Adipocyte (in vitro differentiated cells): ENCODE data around the gene SPAG6.

ENCODE experiments used
- DNase-seq: peaks from one replicate; pipeline ENCODE4 v3.0.0-alpha.2; 2015; ENCODE audit warnings: low read depth
- H3K27me3 ChIP-seq: replicated peaks from 2 replicates; pipeline ENCODE4 v1.7.0; 2013; ENCODE audit warnings: mild to moderate bottlenecking, low read length, moderate library complexity; ENCODE audit not compliant: control insufficient read depth, insufficient read depth
- H3K36me3 ChIP-seq: 2 replicates; pipeline ENCODE4 v1.7.0; 2013; ENCODE audit warnings: low read length, mild to moderate bottlenecking, moderate library complexity; ENCODE audit not compliant: control insufficient read depth, insufficient read depth, severe bottlenecking
- H3K4me1 ChIP-seq: 2 replicates; pipeline ENCODE4 v1.7.0; 2013; ENCODE audit warnings: mild to moderate bottlenecking, low read length, moderate library complexity; ENCODE audit not compliant: control insufficient read depth, insufficient read depth
- H3K4me3 ChIP-seq: 2 replicates; pipeline ENCODE4 v1.7.0; 2013; ENCODE audit warnings: mild to moderate bottlenecking, low read length, moderate library complexity
- H3K9ac ChIP-seq: 2 replicates; pipeline ENCODE4 v1.7.0; 2013; ENCODE audit warnings: mild to moderate bottlenecking, low read length, moderate library complexity
- H3K9me3 ChIP-seq: 2 replicates; pipeline ENCODE4 v1.7.0; 2013; ENCODE audit warnings: mild to moderate bottlenecking, low read length, moderate library complexity; ENCODE audit not compliant: control insufficient read depth

The SPAG6 gene

DNA sequence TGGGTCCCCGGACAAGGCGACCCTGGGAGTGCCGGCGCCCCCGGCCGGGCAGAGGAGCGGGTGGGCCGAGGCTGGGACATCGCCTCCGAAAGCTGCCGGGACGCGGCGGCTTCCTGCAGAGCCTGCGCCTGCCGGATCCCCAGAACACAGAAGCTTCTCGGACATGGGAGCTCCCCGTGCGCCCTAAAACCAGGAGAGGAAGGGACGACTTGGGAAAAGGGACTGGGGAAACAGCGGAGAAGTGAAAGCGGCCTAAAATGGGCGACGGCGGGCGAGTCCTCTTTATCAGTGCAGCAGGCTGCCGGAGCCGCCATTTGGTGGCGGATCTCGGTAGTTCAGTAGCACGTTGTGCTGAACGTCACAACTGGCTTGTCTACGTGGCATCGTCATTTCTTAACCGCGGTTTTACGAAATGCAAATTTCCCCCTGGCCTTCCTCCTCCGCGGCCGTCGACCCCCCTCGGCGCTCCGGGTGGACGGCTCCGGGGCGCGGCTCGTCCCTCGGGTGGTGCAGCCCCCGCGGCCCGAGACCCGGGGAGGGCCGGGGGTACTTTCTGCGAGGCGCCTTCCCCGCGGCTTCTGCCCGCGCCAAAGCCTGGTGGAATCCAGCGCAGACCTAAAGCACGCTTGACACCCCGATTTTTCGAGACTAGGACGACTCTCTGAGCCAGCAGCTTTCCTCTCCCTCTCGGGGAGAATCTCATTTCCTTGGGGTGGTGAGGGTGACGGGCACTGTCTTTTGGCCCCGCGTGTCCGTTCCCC, 9.9 kb upstream of the SPAG6 start:
- H3K9me3 ChIP-seq: peaks cover 7% of the 10 kb centered on the region
- peak; percentile 26 for DNase-seq
- peak overlapping the region; percentile 40 for H3K9ac ChIP-seq
- peak overlapping the region; percentile 81 for H3K4me3 ChIP-seq
- peaks cover 8% of the 10 kb centered on the region for H3K4me1 ChIP-seq
- peaks cover 5% of the 10 kb centered on the region for H3K36me3 ChIP-seq
- peaks cover 42% of the 10 kb centered on the region for H3K27me3 ChIP-seq

DNA sequence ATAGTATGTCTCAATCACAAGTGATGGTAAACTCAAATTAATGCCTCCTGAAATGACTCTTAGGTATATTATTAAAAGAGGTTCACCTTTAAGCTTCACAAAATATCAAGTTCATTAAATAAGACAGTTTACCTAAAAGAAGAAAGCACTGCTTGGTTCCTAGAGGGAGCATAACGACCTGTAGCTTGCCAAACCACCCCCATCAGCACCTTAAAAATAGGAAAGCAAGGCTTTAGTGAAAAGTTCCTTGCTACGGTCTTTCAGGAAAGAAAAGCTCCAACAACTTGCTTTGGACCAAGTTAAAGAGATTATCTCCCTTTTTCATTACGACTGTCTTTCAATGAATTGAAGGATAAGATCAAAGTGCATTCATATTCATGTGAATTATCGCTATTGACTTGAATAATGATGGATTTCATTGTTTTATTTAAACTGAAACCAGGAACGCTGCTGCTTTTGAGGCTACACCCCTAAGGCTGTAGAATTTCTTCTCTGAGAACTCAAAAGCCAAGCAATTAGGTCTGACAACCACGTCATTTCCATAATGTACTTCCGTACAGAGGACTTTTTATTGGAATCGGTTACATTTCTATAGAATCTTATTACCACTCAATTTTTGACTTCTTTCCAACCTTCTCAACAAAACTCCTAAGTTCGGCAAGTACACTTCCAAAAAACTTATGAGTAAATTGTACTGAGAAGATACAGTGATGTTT, 7.0 kb upstream of the SPAG6 start:
- Histone ChIP-seq H3K9me3 (peaks cover 7% of the 10 kb centered on the region), H3K4me1 (peaks cover 14% of the 10 kb centered on the region), H3K36me3 (no peaks in the 10 kb centered on the region), H3K27me3 (peaks cover 58% of the 10 kb centered on the region), H3K4me3 (no peak overlapping the region), H3K9ac (no peak overlapping the region)
- DNase-seq: no peak

DNA sequence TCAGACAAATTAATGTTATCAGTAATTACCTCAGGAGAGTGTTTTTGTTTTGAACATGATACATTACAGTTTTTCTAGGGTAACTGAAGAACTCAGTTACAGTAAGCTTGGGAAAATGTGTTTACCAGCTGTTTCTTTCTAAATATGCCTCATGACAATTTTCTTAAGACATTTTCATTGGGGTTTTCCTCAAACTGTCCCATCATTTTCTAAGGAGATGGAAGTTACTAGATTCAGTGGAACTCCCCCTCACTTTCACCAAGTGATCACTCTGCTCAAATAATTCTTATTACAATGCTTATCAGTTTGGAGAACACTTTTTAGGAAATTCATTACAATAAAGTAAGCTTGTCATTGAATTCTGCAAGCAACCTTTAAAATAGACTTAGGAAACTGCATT, 6.4 kb upstream of the SPAG6 start:
- Histone ChIP-seq H3K4me3 (no peak overlapping the region), H3K36me3 (no peaks in the 10 kb centered on the region), H3K9ac (no peak overlapping the region), H3K27me3 (peaks cover 64% of the 10 kb centered on the region), H3K4me1 (peaks cover 14% of the 10 kb centered on the region), H3K9me3 (peaks cover 7% of the 10 kb centered on the region)
- DNase-seq: no peak

DNA sequence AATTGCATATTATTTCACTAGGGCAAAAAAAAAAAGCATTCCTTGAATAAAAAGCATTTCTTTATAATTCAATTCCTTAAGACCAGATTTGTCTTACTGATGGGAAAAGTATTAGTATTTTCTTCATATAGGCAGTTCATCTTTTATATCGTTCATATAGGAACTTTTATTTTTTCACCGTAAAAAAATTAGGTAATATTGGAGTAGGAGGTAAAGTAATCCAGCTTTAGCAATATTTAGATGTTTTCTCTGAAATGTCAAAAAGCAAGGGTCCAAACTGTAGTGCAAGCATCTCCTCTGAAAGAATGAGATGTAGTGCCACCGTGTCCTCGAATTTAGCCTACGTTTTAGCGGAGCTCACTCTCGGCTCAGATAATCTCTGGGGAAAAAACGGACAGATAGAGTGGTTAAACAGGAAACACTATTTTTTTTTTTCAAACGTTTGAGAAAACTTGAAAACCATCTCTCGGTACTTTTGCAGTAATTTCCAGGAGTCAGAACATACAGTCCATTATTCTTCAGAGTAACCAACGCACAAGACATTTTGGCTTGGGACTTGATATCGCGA, 5.5 kb upstream of the SPAG6 start:
- DNase-seq: no peak
- peaks cover 14% of the 10 kb centered on the region for H3K4me1 ChIP-seq
- no peaks in the 10 kb centered on the region for H3K36me3 ChIP-seq
- peaks cover 73% of the 10 kb centered on the region for H3K27me3 ChIP-seq
- peak overlapping the region; percentile 84 for H3K4me3 ChIP-seq
- H3K9ac ChIP-seq: peak overlapping the region; percentile 96
- peaks cover 7% of the 10 kb centered on the region for H3K9me3 ChIP-seq

DNA sequence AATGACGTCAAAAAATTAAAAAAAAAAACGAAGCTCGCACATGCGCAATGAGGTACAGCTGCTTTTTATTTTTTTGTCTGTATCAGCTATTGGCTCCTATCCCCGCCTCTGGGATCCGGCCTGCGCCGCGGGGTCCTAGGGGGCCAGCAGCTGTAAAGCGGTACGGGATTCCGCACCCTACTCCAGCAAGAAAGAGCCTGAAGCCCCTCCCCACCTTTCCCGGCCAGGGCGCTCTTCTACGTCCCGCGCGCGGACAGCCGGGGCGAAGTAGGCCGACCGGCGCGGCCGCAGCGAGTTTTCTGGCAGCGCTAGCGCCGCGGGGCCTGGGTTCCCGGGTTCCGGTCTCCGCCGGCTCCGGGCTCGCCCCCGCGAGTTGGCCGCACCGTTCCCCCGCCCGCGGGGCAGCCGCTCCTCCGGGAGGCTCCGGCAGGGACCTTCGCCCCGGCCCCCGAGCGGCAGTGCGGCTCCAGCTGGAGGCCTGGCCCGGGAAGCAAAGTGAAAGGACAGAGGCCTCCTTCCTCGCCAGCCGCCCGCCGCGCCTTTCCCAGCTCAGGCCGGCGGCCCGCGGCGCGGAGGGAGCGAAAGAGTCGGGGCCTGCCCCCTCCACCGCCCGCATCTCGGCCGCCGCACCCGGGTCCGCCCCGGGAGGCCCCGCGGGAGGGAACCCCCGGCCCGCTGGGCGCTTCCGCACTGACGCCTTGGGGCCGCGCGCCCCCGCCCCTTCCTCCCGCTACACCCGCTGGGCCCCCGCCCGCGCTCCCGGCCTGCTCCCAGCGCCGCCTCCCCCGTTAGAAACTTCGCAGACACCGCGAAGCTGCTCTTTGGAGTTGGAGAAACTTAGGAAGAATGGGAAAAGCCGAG, 4.7 kb upstream of the SPAG6 start:
- H3K27me3 ChIP-seq: peaks cover 79% of the 10 kb centered on the region
- peak overlapping the region; percentile 84 for H3K4me3 ChIP-seq
- DNase-seq: peak; percentile 86
- peaks cover 15% of the 10 kb centered on the region for H3K9me3 ChIP-seq
- peaks cover 14% of the 10 kb centered on the region for H3K4me1 ChIP-seq
- peak overlapping the region; percentile 96 for H3K9ac ChIP-seq
- H3K36me3 ChIP-seq: no peaks in the 10 kb centered on the region

- peak overlapping the region; percentile 96 for H3K9ac ChIP-seq
- no peaks in the 10 kb centered on the region for H3K36me3 ChIP-seq
- H3K4me1 ChIP-seq: peaks cover 12% of the 10 kb centered on the region
- peaks cover 22% of the 10 kb centered on the region for H3K9me3 ChIP-seq
- peak; percentile 40 for DNase-seq
- peaks cover 80% of the 10 kb centered on the region for H3K27me3 ChIP-seq
- H3K4me3 ChIP-seq: peak overlapping the region; percentile 84
Observed at GRCh38 chr10:22341190-22341925, 3.9 kb upstream of the SPAG6 start.

GRCh38 chr10:22341926-22342196, 3.4 kb upstream of the SPAG6 start:
- H3K9me3 ChIP-seq: peaks cover 23% of the 10 kb centered on the region
- peaks cover 80% of the 10 kb centered on the region for H3K27me3 ChIP-seq
- DNase-seq: no peak
- H3K9ac ChIP-seq: no peak overlapping the region
- no peaks in the 10 kb centered on the region for H3K36me3 ChIP-seq
- H3K4me1 ChIP-seq: peaks cover 12% of the 10 kb centered on the region
- H3K4me3 ChIP-seq: no peak overlapping the region

GRCh38 chr10:22342421-22342820, 2.9 kb upstream of the SPAG6 start:
- no peak overlapping the region for H3K9ac ChIP-seq
- no peak for DNase-seq
- H3K27me3 ChIP-seq: peaks cover 79% of the 10 kb centered on the region
- H3K4me1 ChIP-seq: peaks cover 12% of the 10 kb centered on the region
- H3K36me3 ChIP-seq: no peaks in the 10 kb centered on the region
- H3K4me3 ChIP-seq: no peak overlapping the region
- peaks cover 18% of the 10 kb centered on the region for H3K9me3 ChIP-seq

GRCh38 chr10:22343731-22344130, 1.6 kb upstream of the SPAG6 start:
- no peak overlapping the region for H3K4me3 ChIP-seq
- H3K36me3 ChIP-seq: no peaks in the 10 kb centered on the region
- peaks cover 73% of the 10 kb centered on the region for H3K27me3 ChIP-seq
- no peak for DNase-seq
- H3K4me1 ChIP-seq: peaks cover 12% of the 10 kb centered on the region
- H3K9ac ChIP-seq: no peak overlapping the region
- H3K9me3 ChIP-seq: peaks cover 16% of the 10 kb centered on the region

- Histone ChIP-seq H3K4me1 (peaks cover 12% of the 10 kb centered on the region), H3K36me3 (no peaks in the 10 kb centered on the region), H3K27me3 (peaks cover 68% of the 10 kb centered on the region), H3K9ac (no peak overlapping the region), H3K4me3 (no peak overlapping the region), H3K9me3 (peaks cover 16% of the 10 kb centered on the region)
- DNase-seq: no peak
Observed at GRCh38 chr10:22344249-22344648, 1.0 kb upstream of the SPAG6 start.
